Nephron progenitor cell (in vitro differentiated cells): ENCODE results near the gene MIGA1.

ENCODE experiments used
- DNase-seq: peaks from one replicate; pipeline ENCODE4 v3.0.0; 2021
- H3K27ac Mint-ChIP-seq: 2 replicates; pipeline ENCODE4 v1.8.0; 2021; ENCODE audit warnings: mild to moderate bottlenecking, moderate library complexity, mixed read lengths
- H3K27me3 Mint-ChIP-seq: 2 replicates; pipeline ENCODE4 v1.8.0; 2021; ENCODE audit warnings: mild to moderate bottlenecking, low read depth, mixed read lengths; ENCODE audit not compliant: poor library complexity
- H3K36me3 Mint-ChIP-seq: 2 replicates; pipeline ENCODE4 v1.8.0; 2021; ENCODE audit warnings: low read depth, mixed read lengths
- H3K4me1 Mint-ChIP-seq: 2 replicates; pipeline ENCODE4 v1.8.0; 2021; ENCODE audit warnings: mixed read lengths
- H3K4me3 Mint-ChIP-seq: 2 replicates; pipeline ENCODE4 v1.8.0; 2021; ENCODE audit warnings: mild to moderate bottlenecking, moderate library complexity, mixed read lengths
- H3K9me3 Mint-ChIP-seq: 2 replicates; pipeline ENCODE4 v1.8.0; 2021; ENCODE audit warnings: mild to moderate bottlenecking, moderate library complexity, mixed read lengths
- TF ChIP-seq, protein P1 (sequence below): fragments of 200-600 bp; sonication (generic); IDR thresholded peaks from 2 replicates; pipeline ENCODE4 v1.5.0; 2021; ENCODE audit warnings: antibody characterized with exemption

Gene MIGA1

DNA sequence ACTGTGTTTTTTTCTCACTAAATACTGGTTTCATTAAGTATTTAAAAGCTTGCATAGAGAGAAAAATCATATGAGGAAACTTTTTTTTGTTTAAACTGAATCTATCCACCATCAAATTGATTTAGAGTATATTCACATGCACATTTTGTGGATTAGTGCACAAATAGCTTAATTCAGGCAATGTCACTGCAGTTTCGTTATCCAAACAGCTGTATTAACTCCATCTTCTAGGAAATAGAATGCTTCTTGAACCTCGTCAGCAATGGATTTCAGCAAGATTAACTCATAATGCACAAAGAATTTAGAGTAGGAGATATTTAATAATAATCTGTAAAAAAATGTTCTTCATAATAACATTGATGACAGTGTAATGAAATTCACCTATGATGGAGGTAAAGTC lies 146.5 kb downstream of the MIGA1 start:
- no peaks in the 10 kb centered on the region for H3K27me3 Mint-ChIP-seq

DNA sequence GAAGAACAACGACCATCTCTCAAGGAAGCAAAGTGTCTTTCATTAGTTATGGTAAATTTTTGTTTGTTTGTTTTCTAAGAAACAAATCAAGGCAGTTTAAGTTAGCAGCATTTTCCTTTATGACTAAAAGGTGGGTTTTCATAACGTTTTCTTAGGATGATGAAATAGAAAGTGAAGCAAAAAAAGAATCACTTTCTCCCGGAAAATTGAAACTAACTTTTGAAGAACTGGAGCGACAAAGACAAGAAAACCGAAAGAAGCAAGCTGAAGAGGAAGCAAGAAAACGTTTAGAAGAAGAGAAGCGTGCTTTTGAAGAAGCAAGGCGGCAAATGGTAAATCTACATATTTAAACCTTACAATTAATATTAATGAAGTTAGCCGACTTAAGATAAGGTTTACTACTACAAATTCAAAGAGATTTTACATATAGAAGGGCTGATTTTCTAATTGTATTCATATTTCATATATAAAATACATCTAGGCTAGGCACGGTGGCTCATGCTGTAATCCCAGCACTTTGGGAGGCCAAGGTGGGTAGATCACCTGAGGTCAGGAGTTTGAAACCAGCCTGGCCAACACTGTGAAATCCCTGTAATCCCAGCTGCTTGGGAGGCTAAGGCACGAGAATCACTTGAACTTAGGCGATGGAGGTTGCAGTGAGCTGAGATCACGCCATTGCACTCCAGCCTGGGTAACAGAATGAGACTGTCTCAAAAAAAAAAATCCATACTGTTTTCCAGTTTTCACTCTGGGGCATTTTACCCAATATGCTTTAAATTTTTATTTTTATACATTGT lies 147.3 kb downstream of the MIGA1 start:
- Mint-ChIP-seq H3K27me3 (no peaks in the 10 kb centered on the region), H3K36me3 (peaks cover 5% of the 10 kb centered on the region), H3K4me3 (no peak overlapping the region), H3K9me3 (no peaks in the 10 kb centered on the region), H3K4me1 (no peaks in the 10 kb centered on the region), H3K27ac (no peak overlapping the region)
- DNase-seq, result no peak
- TF ChIP-seq, protein P1, sequence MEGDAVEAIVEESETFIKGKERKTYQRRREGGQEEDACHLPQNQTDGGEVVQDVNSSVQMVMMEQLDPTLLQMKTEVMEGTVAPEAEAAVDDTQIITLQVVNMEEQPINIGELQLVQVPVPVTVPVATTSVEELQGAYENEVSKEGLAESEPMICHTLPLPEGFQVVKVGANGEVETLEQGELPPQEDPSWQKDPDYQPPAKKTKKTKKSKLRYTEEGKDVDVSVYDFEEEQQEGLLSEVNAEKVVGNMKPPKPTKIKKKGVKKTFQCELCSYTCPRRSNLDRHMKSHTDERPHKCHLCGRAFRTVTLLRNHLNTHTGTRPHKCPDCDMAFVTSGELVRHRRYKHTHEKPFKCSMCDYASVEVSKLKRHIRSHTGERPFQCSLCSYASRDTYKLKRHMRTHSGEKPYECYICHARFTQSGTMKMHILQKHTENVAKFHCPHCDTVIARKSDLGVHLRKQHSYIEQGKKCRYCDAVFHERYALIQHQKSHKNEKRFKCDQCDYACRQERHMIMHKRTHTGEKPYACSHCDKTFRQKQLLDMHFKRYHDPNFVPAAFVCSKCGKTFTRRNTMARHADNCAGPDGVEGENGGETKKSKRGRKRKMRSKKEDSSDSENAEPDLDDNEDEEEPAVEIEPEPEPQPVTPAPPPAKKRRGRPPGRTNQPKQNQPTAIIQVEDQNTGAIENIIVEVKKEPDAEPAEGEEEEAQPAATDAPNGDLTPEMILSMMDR, result no peak

More for the DNA sequence above, 146.5 kb downstream of the MIGA1 start:
- H3K4me3 Mint-ChIP-seq, result no peak overlapping the region
- no peaks in the 10 kb centered on the region for H3K9me3 Mint-ChIP-seq
- no peak for DNase-seq
- TF ChIP-seq, protein P1, result no peak
- peaks cover 6% of the 10 kb centered on the region for H3K36me3 Mint-ChIP-seq
- H3K27ac Mint-ChIP-seq, result no peak overlapping the region
- H3K4me1 Mint-ChIP-seq, result no peaks in the 10 kb centered on the region

DNA sequence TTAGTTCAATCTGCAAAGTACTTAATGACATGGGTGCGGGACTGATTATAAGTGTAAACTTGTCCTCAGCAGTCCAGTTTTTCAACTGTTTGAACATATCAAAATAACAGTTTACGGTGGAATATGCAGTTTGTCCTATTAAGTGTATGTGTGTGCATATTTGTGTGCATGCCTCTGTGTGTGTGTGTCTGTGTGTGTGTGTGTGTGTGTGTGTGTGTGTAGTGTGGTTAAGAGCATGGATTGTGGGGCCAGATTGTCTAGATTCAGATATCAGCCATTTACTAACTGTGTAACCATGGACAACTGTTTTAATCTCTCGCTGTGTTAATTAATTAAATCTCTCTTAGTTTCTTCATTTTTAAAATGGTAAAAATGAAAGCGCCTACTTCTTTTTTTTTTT lies 148.0 kb downstream of the MIGA1 start:
- Mint-ChIP-seq H3K36me3 (peaks cover 5% of the 10 kb centered on the region), H3K4me1 (no peaks in the 10 kb centered on the region), H3K4me3 (no peak overlapping the region), H3K27me3 (no peaks in the 10 kb centered on the region), H3K9me3 (no peaks in the 10 kb centered on the region), H3K27ac (no peak overlapping the region)
- no peak for DNase-seq
- TF ChIP-seq, protein P1, result no peak
